ENCODE results near the gene CBR1. TPM values are rescaled to one million over a fixed set of nuclear protein-coding genes. Genes with fewer than 3 reads are reported as not detected.
A peak's percentile ranks its signal among the peaks of the same experiment; 100 is the strongest.

CBR1 gene
- total RNA-seq, 3 donors from 2014 or later (not counting 1 experiment from before 2014, with no cell fraction given), result 5.0 to 14.1 (median 12.4) TPM

- H3K36me3 Mint-ChIP-seq, result peaks cover 14% of the 10 kb centered on the region
- H3K4me1 Mint-ChIP-seq, result peaks cover 30 to 35% of the 10 kb centered on the region in 2 donors
- peak overlapping the region; percentile 90 for H3K4me3 Mint-ChIP-seq
- Histone ChIP-seq H3K4me1 (ENCODE audit: control insufficient read depth, insufficient read depth, low read length) (peaks cover 17% of the 10 kb centered on the region), H3K27me3 (ENCODE audit: control insufficient read depth, insufficient read depth, low read length) (no peaks in the 10 kb centered on the region), H3K4me3 (ENCODE audit: low read length) (no peak overlapping the region), H3K36me3 (ENCODE audit: control insufficient read depth, insufficient read depth, low read length) (peaks cover 11% of the 10 kb centered on the region), H3K9me3 (ENCODE audit: control insufficient read depth, insufficient read depth, low read length) (peaks cover 8% of the 10 kb centered on the region), H3K27ac (ENCODE audit: low read length) (no peak overlapping the region)
- H3K9me3 Mint-ChIP-seq, result peaks cover 2 to 4% of the 10 kb centered on the region in 2 donors
- ATAC-seq (no peak), DNase-seq (no peak)
- peak overlapping the region; percentile 69 to 88 for H3K27ac Mint-ChIP-seq
- WGBS (ENCODE audit: insufficient coverage), result 98% methylated on average over 4 of the region's 5 CpGs
- intact Hi-C loops (cut with micrococcal nuclease), result loop anchor here (1.0 kb wide), 1 partner anchor 9 kb away; the partner anchor contains the start of gene SETD4
- peaks cover 0 to 4% of the 10 kb centered on the region in 2 donors for H3K27me3 Mint-ChIP-seq (ENCODE audit: low read depth in 2 of 2)
- TF ChIP-seq CTCF (IDR thresholded peaks at IDR 0.05), result no peak
These were observed 951 bp upstream of the CBR1 start for GRCh38 chr21:36068748-36069398.

GRCh38 chr21:36070999-36071398 is 1.2 kb downstream of the CBR1 start:
- peak overlapping the region; percentile 90 for H3K4me3 Mint-ChIP-seq
- Histone ChIP-seq H3K4me1 (ENCODE audit: control insufficient read depth, insufficient read depth, low read length) (peaks cover 17% of the 10 kb centered on the region), H3K4me3 (ENCODE audit: low read length) (no peak overlapping the region), H3K9me3 (ENCODE audit: control insufficient read depth, insufficient read depth, low read length) (peaks cover 8% of the 10 kb centered on the region), H3K36me3 (ENCODE audit: control insufficient read depth, insufficient read depth, low read length) (peaks cover 11% of the 10 kb centered on the region), H3K27me3 (ENCODE audit: control insufficient read depth, insufficient read depth, low read length) (no peaks in the 10 kb centered on the region), H3K27ac (ENCODE audit: low read length) (no peak overlapping the region)
- peak overlapping the region; percentile 16 to 88 for H3K27ac Mint-ChIP-seq
- H3K36me3 Mint-ChIP-seq, result peaks cover 14% of the 10 kb centered on the region
- DNase-seq, result no peak
- ATAC-seq, result no peak
- peaks cover 2 to 4% of the 10 kb centered on the region in 2 donors for H3K9me3 Mint-ChIP-seq
- intact Hi-C loops (cut with micrococcal nuclease), result no loop called here
- H3K4me1 Mint-ChIP-seq, result peaks cover 30 to 35% of the 10 kb centered on the region in 2 donors
- no peaks in the 10 kb centered on the region for H3K27me3 Mint-ChIP-seq (ENCODE audit: low read depth in 2 of 2)
- TF ChIP-seq CTCF (IDR thresholded peaks at IDR 0.05), result no peak
- 93% methylated on average over 6 of the region's 7 CpGs for WGBS (ENCODE audit: insufficient coverage)

GRCh38 chr21:36072453-36073162 is 2.8 kb downstream of the CBR1 start:
- no peaks in the 10 kb centered on the region for H3K27me3 Mint-ChIP-seq (ENCODE audit: low read depth in 2 of 2)
- Histone ChIP-seq H3K9me3 (ENCODE audit: control insufficient read depth, insufficient read depth, low read length) (peaks cover 8% of the 10 kb centered on the region), H3K4me3 (ENCODE audit: low read length) (no peak overlapping the region), H3K4me1 (ENCODE audit: control insufficient read depth, insufficient read depth, low read length) (peaks cover 17% of the 10 kb centered on the region), H3K27ac (ENCODE audit: low read length) (no peak overlapping the region), H3K27me3 (ENCODE audit: control insufficient read depth, insufficient read depth, low read length) (no peaks in the 10 kb centered on the region), H3K36me3 (ENCODE audit: control insufficient read depth, insufficient read depth, low read length) (peaks cover 11% of the 10 kb centered on the region)
- no peak for ATAC-seq
- intact Hi-C loops (cut with micrococcal nuclease), result no loop called here
- H3K4me3 Mint-ChIP-seq, result no peak overlapping the region
- 99% methylated on average over 12 of the region's 12 CpGs for WGBS (ENCODE audit: insufficient coverage)
- H3K4me1 Mint-ChIP-seq, result peaks cover 35 to 36% of the 10 kb centered on the region in 2 donors
- DNase-seq, result no peak
- TF ChIP-seq CTCF (IDR thresholded peaks at IDR 0.05), result no peak
- H3K36me3 Mint-ChIP-seq, result peaks cover 14% of the 10 kb centered on the region
- H3K9me3 Mint-ChIP-seq, result peaks cover 2 to 4% of the 10 kb centered on the region in 2 donors
- no peak overlapping the region for H3K27ac Mint-ChIP-seq
